Pancreas (tissue), 10 donors: ENCODE results near the gene IL31RA. TPM values are rescaled to one million over a fixed set of nuclear protein-coding genes. Genes with fewer than 3 reads are reported as not detected.

Source experiments
- ATAC-seq, 4 donors: fragments of 200-7000 bp; cut with Tn5 transposase; one replicate each; pipeline versions ENCODE4 v1.8.0 to v1.9.1; 2020; ENCODE audit warnings: mild to moderate bottlenecking in 4 of 4, moderate library complexity in 4 of 4
- DNase-seq, 6 donors: peaks; one replicate each; pipeline ENCODE4 v3.0.0-alpha.2; 2020
- FAIRE-seq: peaks from 2 replicates; lab custom pipeline; 2012; peaks lifted over from hg19 to GRCh38; lab: Jason Lieb, UNC
- H3K27ac ChIP-seq, 4 donors: fragments of 200-600 bp; sonication (generic); 1 replicate in 3 of 4; 2 replicates in 1 of 4; pipeline versions ENCODE4 v1.5.0 to v1.8.0; 2020
- H3K27me3 ChIP-seq, 4 donors: fragments of 200-600 bp; one replicate each; pipeline ENCODE4 v1.8.0; 2021
- H3K36me3 ChIP-seq, 3 donors: fragments of 200-600 bp; sonication (generic) in 1 of 3; one replicate each; pipeline versions ENCODE4 v1.5.0 to v1.8.0; 2020 to 2021
- H3K4me1 ChIP-seq, 3 donors: fragments of 200-600 bp; one replicate each; pipeline ENCODE4 v1.8.0; 2021
- H3K4me3 ChIP-seq, 4 donors: fragments of 200-600 bp; sonication (generic) in 2 of 4; one replicate each; pipeline versions ENCODE4 v1.5.0 to v1.8.0; 2020 to 2021
- H3K9me3 ChIP-seq, 4 donors: fragments of 200-600 bp; one replicate each; pipeline ENCODE4 v1.8.0; 2021
- WGBS, 2 donors: extraction: QIAGEN DNeasy Blood & Tissue Kit; methylation state at CpG; one replicate each; pipeline ENCODE4 v1.1.7; 2013; 5-methylcytosine and 5-hydroxymethylcytosine counted together
- intact Hi-C, 3 donors: fragments of 100-400 bp; cut with DNase I; formaldehyde crosslinking; loops; one replicate each; pipeline versions ENCODE4 v1.11.1 to v1.14.2; 2022
- polyA plus RNA-seq, 2 donors: library from polyadenylated mRNA; stranded (reverse); fragments of 200-250 nt; gene quantifications; one replicate each; pipeline ENCODE4 v1.2.3, GENCODE V29; 2013
- total RNA-seq, 6 donors: library from RNA; stranded (reverse); fragmentation: NEBNext Ultra II Directional in 4 of 6; extraction: Animal tissue kit (Norgen Biotek cat#: 25700) in 4 of 6; gene quantifications; one replicate each; pipeline versions ENCODE4 v1.2.1 to v1.2.4, GENCODE V29; 2021 to 2023
- TF ChIP-seq, protein P1 (sequence below), 4 donors: fragments of 200-600 bp; sonication (generic) in 3 of 4; IDR thresholded peaks; one replicate each; pipeline versions ENCODE4 v1.5.0 to v1.8.0; 2021; ENCODE audit warnings: antibody characterized with exemption in 4 of 4
- donor health status: healthy with polysubstance abuse.
- donor health status: DM: no; HTN: no; CAD: no; lungs with moderate emphysema.
- donor health status: DM: no; HTN: no; CAD: no.
- donor health status: control.
- donor health status: control.
- donor health status: Bipolar disorder and iron deficiency.
- donor health status: DM: yes; HTN: yes; CAD: no.
- donor health status: DM: no; HTN: no; CAD: no.
- donor health status: DM: no; HTN: no; CAD: no.
- donor health status: DM: yes; HTN: yes; CAD: no.

IL31RA gene
- total and polyA plus RNA-seq, 8 donors = 0.07 to 0.44 (median 0.24) TPM

- Histone ChIP-seq H3K27ac (no peak overlapping the region), H3K36me3 (no peaks in the 10 kb centered on the region), H3K4me1 (no peaks in the 10 kb centered on the region), H3K4me3 (no peak overlapping the region), H3K27me3 (no peaks in the 10 kb centered on the region), H3K9me3 (no peaks in the 10 kb centered on the region)
- DNase-seq (no peak), FAIRE-seq (no peak), ATAC-seq (peak in 2 of 4 donors; percentile 34 to 39)
- intact Hi-C loops = no loop called here
- 85 to 91% methylated on average over 19 of the region's 19 CpGs for WGBS, 2 donors
- TF ChIP-seq, protein P1, sequence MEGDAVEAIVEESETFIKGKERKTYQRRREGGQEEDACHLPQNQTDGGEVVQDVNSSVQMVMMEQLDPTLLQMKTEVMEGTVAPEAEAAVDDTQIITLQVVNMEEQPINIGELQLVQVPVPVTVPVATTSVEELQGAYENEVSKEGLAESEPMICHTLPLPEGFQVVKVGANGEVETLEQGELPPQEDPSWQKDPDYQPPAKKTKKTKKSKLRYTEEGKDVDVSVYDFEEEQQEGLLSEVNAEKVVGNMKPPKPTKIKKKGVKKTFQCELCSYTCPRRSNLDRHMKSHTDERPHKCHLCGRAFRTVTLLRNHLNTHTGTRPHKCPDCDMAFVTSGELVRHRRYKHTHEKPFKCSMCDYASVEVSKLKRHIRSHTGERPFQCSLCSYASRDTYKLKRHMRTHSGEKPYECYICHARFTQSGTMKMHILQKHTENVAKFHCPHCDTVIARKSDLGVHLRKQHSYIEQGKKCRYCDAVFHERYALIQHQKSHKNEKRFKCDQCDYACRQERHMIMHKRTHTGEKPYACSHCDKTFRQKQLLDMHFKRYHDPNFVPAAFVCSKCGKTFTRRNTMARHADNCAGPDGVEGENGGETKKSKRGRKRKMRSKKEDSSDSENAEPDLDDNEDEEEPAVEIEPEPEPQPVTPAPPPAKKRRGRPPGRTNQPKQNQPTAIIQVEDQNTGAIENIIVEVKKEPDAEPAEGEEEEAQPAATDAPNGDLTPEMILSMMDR (IDR thresholded peaks at IDR 0.05) = no peak
These were observed 52.1 kb downstream of the IL31RA start for GRCh38 chr5:55903121-55903701.

GRCh38 chr5:55904152-55904551 lies 53.0 kb downstream of the IL31RA start:
- no peak overlapping the region for H3K4me3 ChIP-seq
- no peaks in the 10 kb centered on the region for H3K9me3 ChIP-seq
- H3K27me3 ChIP-seq = no peaks in the 10 kb centered on the region
- WGBS, 2 donors = 93 to 98% methylated on average over 3 of the region's 3 CpGs
- no peak overlapping the region for H3K27ac ChIP-seq
- no peaks in the 10 kb centered on the region for H3K36me3 ChIP-seq
- no peaks in the 10 kb centered on the region for H3K4me1 ChIP-seq
- DNase-seq (no peak), FAIRE-seq (no peak), ATAC-seq (peak in 1 of 4 donors; percentile 30)
- TF ChIP-seq, protein P1 (IDR thresholded peaks at IDR 0.05) = no peak
- intact Hi-C loops = no loop called here

DNA sequence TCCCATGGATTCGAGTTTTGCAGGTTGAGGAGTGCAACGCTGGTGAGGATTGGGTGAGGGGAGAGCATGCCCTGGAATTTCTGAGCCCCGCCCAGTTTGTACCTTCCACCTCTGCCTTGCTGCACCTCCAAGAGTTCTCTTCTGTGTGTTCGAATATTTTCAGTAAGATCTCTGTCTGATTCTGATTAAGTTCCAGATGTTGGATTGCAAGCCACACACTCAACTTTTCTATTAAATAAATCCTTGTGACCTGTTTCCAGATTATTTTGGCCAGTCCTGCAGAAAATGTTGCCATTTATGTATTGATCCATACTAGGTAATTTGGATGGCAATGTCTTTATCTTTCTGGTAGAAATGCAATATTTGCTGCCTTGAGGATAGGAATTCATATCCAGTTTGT lies 54.1 kb downstream of the IL31RA start:
- H3K27me3 ChIP-seq = no peaks in the 10 kb centered on the region
- no peak for DNase-seq
- H3K9me3 ChIP-seq = no peaks in the 10 kb centered on the region
- no peak overlapping the region for H3K4me3 ChIP-seq
- no peak for FAIRE-seq
- ATAC-seq = no peak
- intact Hi-C loops = no loop called here
- H3K27ac ChIP-seq = no peak overlapping the region
- TF ChIP-seq, protein P1 (IDR thresholded peaks at IDR 0.05) = no peak
- no peaks in the 10 kb centered on the region for H3K4me1 ChIP-seq
- H3K36me3 ChIP-seq = no peaks in the 10 kb centered on the region
- 66 to 71% methylated on average over 4 of the region's 4 CpGs for WGBS, 2 donors

- Histone ChIP-seq H3K27me3 (no peaks in the 10 kb centered on the region), H3K36me3 (no peaks in the 10 kb centered on the region), H3K27ac (no peak overlapping the region), H3K4me3 (no peak overlapping the region), H3K4me1 (no peaks in the 10 kb centered on the region), H3K9me3 (no peaks in the 10 kb centered on the region)
- TF ChIP-seq, protein P1 (IDR thresholded peaks at IDR 0.05) = no peak
- intact Hi-C loops = no loop called here
- ATAC-seq (no peak), FAIRE-seq (no peak), DNase-seq (no peak)
- 95 to 98% methylated on average over 7 of the region's 7 CpGs for whole genome bisulfite sequencing, 2 donors
These were observed 56.8 kb downstream of the IL31RA start for GRCh38 chr5:55907927-55908326.

- TF ChIP-seq, protein P1 (IDR thresholded peaks at IDR 0.05) = no peak
- H3K27me3 ChIP-seq = no peaks in the 10 kb centered on the region
- no peak overlapping the region for H3K4me3 ChIP-seq
- no peak for FAIRE-seq
- WGBS, 2 donors = 56 to 60% methylated on average over 1 of the region's 1 CpG
- H3K36me3 ChIP-seq = no peaks in the 10 kb centered on the region
- H3K4me1 ChIP-seq = no peaks in the 10 kb centered on the region
- no peaks in the 10 kb centered on the region for H3K9me3 ChIP-seq
- ATAC-seq = no peak
- no peak overlapping the region for H3K27ac ChIP-seq
- intact Hi-C loops = no loop called here
- DNase-seq = no peak
These were observed 57.6 kb downstream of the IL31RA start for GRCh38 chr5:55908804-55909203.
